NCI-H82 (cell line): ENCODE data around the gene CYLC1.

ENCODE experiments used
- DNase-seq: peaks from one replicate; lab custom pipeline; 2025; lab: John Stamatoyannopoulos, UW

The CYLC1 gene, protein sequence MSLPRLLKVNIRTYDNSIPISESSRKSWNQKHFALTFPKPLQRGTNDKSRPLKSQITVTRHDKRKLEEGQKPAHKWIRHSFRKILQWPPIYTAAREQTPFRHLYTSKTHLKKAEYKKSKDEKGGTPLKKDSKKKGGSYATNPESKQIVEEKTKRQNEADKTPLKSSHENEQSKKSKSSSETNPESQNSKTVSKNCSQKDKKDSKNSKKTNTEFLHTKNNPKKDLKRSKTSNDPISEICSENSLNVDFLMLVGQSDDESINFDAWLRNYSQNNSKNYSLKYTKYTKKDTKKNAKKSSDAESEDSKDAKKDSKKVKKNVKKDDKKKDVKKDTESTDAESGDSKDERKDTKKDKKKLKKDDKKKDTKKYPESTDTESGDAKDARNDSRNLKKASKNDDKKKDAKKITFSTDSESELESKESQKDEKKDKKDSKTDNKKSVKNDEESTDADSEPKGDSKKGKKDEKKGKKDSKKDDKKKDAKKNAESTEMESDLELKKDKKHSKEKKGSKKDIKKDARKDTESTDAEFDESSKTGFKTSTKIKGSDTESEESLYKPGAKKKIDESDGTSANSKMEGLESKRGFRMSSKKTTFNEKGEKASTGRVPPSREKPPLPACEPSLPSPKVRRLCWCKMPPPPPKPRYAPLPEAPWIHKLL

DNA sequence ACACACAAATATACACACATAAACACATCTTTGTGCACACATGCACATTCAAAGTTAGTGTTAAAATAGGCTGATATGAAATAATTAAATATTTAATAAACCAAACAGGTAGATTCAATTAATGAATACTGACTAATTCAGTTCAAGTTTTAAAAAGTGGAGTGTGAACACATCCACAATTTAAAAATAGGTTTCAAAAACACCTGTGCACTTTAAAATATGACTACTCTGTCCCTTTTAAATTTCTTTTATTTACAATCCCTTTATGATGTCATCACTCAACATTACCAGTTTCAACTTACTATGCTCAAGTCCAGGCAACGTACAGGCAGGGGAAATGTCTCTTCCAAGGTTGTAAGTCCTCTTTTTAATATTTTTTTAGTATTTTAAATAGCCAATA, at the start of gene CYLC1:
CYLC1 (plus strand) TSS at position 301 of the 400 bp plus-strand sequence; CDS start at position 338, 37 bp downstream.
- DNase-seq, result no peak

GRCh38 chrX:83819304-83819703, 41.6 kb upstream of the CYLC1 start:
- peak; percentile 49 for DNase-seq

DNA sequence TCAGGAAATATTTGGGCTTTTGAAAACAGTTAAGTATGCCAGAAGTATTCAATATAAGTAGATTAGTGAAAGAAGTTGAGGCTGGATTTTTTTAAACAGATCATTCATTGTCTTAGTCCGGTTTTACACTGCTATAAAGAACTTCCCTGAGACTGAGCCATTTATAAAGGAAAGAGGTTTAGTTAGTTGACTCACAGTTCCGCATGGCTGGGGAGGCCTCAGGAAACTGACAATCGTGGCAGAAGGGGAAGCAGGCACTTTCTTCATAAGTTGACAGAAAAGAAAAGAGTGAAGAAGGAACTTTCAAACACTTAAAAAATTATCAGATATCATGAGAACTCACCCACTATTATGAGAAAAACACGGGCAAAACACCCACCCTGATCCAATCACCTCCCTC, 31.1 kb upstream of the CYLC1 start:
- no peak for DNase-seq

- DNase-seq, result peak; percentile 68
Observed at GRCh38 chrX:83845397-83845796, 15.5 kb upstream of the CYLC1 start.

GRCh38 chrX:83847339-83847738, 13.6 kb upstream of the CYLC1 start:
- DNase-seq, result no peak

- no peak for DNase-seq
Observed at GRCh38 chrX:83888585-83888984, 27.6 kb downstream of the CYLC1 start.

- no peak for DNase-seq
Observed at GRCh38 chrX:83892433-83892832, 31.5 kb downstream of the CYLC1 start.

- DNase-seq, result no peak
Observed at GRCh38 chrX:83906921-83907320, 46.0 kb downstream of the CYLC1 start.

- DNase-seq, result peak; percentile 29
Observed at GRCh38 chrX:83916525-83916924, 55.6 kb downstream of the CYLC1 start.

- no peak for DNase-seq
Observed at GRCh38 chrX:83934220-83934619, 73.3 kb downstream of the CYLC1 start.
